ENCODE measurements around the gene NR6A1.

GRCh38 chr9:124498499-124499146 is 272.5 kb downstream of the NR6A1 start:
- TF ChIP-seq POLR2A (IDR thresholded peaks at IDR 0.05; ENCODE audit: low read length): no peak
- no peak for TF ChIP-seq GATA1 (IDR thresholded peaks at IDR 0.05; ENCODE audit: low read depth, low read length)
